HepG2 (cell line): ENCODE measurements around the gene CNOT10. TPM values are rescaled to one million over a fixed set of nuclear protein-coding genes. Genes with fewer than 3 reads are reported as not detected.

Experiments
- PRPF4 ChIP-seq: fragments of 200-400 bp; formaldehyde crosslinking; IDR thresholded peaks from 2 replicates; pipeline ENCODE4 v1.6.1; 2016; ENCODE audit warnings: low read length, low read depth; ENCODE audit not compliant: poor library complexity, severe bottlenecking
- RAD51 ChIP-seq: fragments of 450-650 bp; IDR thresholded peaks from 2 replicates; pipeline ENCODE4 v1.6.1; 2016; ENCODE audit warnings: borderline replicate concordance
- SMYD3 ChIP-seq: sonication (generic); formaldehyde crosslinking; IDR thresholded peaks from 2 replicates; pipeline ENCODE4 v1.8.1; 2023; ENCODE audit warnings: mild to moderate bottlenecking, missing genetic modification reagents
- TEAD2 ChIP-seq: sonication (generic); formaldehyde crosslinking; IDR thresholded peaks from 2 replicates; pipeline ENCODE4 v1.9.0; 2021; ENCODE audit warnings: missing genetic modification reagents
- ZBTB1 ChIP-seq: sonication (generic); formaldehyde crosslinking; IDR thresholded peaks from 2 replicates; pipeline ENCODE4 v1.4.0; 2020; ENCODE audit warnings: missing genetic modification reagents, borderline replicate concordance
- ZNF674 ChIP-seq: sonication (generic); formaldehyde crosslinking; IDR thresholded peaks from 2 replicates; pipeline ENCODE4 v1.5.0; 2020; ENCODE audit warnings: low read depth, mild to moderate bottlenecking, missing genetic modification reagents
- ZNF703 ChIP-seq: sonication (generic); formaldehyde crosslinking; IDR thresholded peaks from 2 replicates; pipeline ENCODE4 v1.5.1; 2020; ENCODE audit warnings: missing genetic modification reagents, mild to moderate bottlenecking, moderate library complexity, borderline replicate concordance
- ZSCAN30 ChIP-seq: sonication (generic); formaldehyde crosslinking; IDR thresholded peaks from 2 replicates; pipeline ENCODE4 v1.5.0; 2020; ENCODE audit warnings: mild to moderate bottlenecking, missing genetic modification reagents
- polyA plus RNA-seq, 8 experiments: library from polyadenylated mRNA; depleted of rRNA in 3 of 8; stranded (reverse) in 7 of 8; unstranded in 1 of 8; fragments of >200 nt; fragmentation: Illumina TruSeq in 4 of 8; extraction: Trizol in 4 of 8; gene quantifications; 2 replicates each; pipeline versions ENCODE4 v1.2.1 to v1.2.3, GENCODE V29; 2011 to 2016; ENCODE audit warnings: low read depth in 4 of 8, missing spikeins in 1 of 8, mixed read lengths in 1 of 8; ENCODE audit not compliant: insufficient read depth in 1 of 8
- total RNA-seq, 5 experiments: library from RNA; depleted of rRNA; stranded (reverse); fragments of >200 nt; fragmentation: Illumina TruSeq; extraction: Trizol; gene quantifications; 2 replicates each; pipeline ENCODE4 v1.2.3, GENCODE V29; 2016; ENCODE audit warnings: low read depth in 1 of 5
- TF ChIP-seq, protein P1 (sequence below): sonication (generic); formaldehyde crosslinking; IDR thresholded peaks from 2 replicates; pipeline ENCODE4 v1.4.0; 2020; ENCODE audit warnings: missing genetic modification reagents
- TF ChIP-seq, protein P2 (sequence below): sonication (generic); formaldehyde crosslinking; IDR thresholded peaks from 2 replicates; pipeline ENCODE4 v1.8.1; 2023; ENCODE audit warnings: mild to moderate bottlenecking, inconsistent platforms, moderate library complexity, missing genetic modification reagents, borderline replicate concordance
- TF ChIP-seq, protein P3 (sequence below): sonication (generic); formaldehyde crosslinking; IDR thresholded peaks from 2 replicates; pipeline ENCODE4 v1.4.0; 2020; ENCODE audit warnings: mild to moderate bottlenecking, missing genetic modification reagents

The CNOT10 gene
- total and polyA plus RNA-seq, 2 of the 13 experiments (the other 11 are each of a cell fraction or from before 2014, with no cell fraction given): 21.2 to 34.1 TPM

DNA sequence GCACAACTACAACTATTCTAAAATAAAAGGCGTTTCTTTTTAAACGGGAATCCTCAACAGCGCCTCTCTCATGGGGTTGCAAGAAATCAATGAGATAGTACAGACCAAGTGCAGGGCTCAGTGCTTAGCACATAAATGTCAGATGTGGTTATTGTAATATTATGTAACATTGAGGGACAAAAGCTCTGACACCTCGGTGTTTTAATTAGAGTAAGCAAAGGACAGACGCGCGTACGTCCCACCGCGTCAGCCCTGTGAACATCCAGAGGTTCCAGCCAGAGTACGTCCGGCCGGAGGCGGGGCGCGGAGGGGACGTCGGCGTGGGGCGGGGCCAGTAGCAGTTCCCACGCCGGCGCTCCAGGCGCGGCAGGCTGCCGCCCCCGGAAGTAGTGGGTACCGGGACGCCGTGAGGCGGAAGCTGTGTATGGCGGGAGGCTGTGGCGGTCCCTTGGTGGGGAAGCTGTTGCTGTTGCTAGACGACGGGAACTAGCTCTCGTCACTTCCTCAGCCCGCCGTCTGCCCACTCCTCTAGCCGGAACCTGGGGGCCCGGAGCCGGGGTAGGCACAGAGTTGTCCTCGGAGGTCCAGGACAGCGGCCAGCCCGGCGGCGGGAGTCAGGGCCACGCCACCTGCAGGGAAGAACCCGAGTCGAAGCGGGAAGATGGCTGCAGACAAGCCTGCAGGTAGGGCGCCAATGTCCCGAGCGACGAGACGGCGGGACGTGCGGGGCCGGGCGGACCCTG lies at the start of gene CNOT10 (continued):
- TF ChIP-seq ZBTB1 (CRISPR knock-in tag) (no peak), ZSCAN30 (peak; percentile 87), ZNF674 (0 out of 2 replicates have a peak, but pooled peaks have one; percentile 33), ZNF703 (CRISPR knock-in tag) (no peak; the same call in 1 of the 2 replicates), RAD51 (no peak), SMYD3 (CRISPR knock-in tag) (no peak), PRPF4 (no peak), TEAD2 (CRISPR knock-in tag) (0 out of 2 replicates have a peak, but pooled peaks have one; percentile 31)
- TF ChIP-seq, protein P1, sequence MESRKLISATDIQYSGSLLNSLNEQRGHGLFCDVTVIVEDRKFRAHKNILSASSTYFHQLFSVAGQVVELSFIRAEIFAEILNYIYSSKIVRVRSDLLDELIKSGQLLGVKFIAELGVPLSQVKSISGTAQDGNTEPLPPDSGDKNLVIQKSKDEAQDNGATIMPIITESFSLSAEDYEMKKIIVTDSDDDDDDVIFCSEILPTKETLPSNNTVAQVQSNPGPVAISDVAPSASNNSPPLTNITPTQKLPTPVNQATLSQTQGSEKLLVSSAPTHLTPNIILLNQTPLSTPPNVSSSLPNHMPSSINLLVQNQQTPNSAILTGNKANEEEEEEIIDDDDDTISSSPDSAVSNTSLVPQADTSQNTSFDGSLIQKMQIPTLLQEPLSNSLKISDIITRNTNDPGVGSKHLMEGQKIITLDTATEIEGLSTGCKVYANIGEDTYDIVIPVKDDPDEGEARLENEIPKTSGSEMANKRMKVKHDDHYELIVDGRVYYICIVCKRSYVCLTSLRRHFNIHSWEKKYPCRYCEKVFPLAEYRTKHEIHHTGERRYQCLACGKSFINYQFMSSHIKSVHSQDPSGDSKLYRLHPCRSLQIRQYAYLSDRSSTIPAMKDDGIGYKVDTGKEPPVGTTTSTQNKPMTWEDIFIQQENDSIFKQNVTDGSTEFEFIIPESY (CRISPR knock-in tag): no peak
- TF ChIP-seq, protein P2, sequence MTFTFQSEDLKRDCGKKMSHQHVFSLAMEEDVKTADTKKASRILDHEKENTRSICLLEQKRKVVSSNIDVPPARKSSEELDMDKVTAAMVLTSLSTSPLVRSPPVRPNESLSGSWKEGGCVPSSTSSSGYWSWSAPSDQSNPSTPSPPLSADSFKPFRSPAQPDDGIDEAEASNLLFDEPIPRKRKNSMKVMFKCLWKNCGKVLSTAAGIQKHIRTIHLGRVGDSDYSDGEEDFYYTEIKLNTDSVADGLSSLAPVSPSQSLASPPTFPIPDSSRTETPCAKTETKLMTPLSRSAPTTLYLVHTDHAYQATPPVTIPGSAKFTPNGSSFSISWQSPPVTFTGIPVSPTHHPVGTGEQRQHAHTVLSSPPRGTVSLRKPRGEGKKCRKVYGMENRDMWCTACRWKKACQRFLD (CRISPR knock-in tag): peak; percentile 90; the same call in 1 of the 2 replicates
- TF ChIP-seq, protein P3, sequence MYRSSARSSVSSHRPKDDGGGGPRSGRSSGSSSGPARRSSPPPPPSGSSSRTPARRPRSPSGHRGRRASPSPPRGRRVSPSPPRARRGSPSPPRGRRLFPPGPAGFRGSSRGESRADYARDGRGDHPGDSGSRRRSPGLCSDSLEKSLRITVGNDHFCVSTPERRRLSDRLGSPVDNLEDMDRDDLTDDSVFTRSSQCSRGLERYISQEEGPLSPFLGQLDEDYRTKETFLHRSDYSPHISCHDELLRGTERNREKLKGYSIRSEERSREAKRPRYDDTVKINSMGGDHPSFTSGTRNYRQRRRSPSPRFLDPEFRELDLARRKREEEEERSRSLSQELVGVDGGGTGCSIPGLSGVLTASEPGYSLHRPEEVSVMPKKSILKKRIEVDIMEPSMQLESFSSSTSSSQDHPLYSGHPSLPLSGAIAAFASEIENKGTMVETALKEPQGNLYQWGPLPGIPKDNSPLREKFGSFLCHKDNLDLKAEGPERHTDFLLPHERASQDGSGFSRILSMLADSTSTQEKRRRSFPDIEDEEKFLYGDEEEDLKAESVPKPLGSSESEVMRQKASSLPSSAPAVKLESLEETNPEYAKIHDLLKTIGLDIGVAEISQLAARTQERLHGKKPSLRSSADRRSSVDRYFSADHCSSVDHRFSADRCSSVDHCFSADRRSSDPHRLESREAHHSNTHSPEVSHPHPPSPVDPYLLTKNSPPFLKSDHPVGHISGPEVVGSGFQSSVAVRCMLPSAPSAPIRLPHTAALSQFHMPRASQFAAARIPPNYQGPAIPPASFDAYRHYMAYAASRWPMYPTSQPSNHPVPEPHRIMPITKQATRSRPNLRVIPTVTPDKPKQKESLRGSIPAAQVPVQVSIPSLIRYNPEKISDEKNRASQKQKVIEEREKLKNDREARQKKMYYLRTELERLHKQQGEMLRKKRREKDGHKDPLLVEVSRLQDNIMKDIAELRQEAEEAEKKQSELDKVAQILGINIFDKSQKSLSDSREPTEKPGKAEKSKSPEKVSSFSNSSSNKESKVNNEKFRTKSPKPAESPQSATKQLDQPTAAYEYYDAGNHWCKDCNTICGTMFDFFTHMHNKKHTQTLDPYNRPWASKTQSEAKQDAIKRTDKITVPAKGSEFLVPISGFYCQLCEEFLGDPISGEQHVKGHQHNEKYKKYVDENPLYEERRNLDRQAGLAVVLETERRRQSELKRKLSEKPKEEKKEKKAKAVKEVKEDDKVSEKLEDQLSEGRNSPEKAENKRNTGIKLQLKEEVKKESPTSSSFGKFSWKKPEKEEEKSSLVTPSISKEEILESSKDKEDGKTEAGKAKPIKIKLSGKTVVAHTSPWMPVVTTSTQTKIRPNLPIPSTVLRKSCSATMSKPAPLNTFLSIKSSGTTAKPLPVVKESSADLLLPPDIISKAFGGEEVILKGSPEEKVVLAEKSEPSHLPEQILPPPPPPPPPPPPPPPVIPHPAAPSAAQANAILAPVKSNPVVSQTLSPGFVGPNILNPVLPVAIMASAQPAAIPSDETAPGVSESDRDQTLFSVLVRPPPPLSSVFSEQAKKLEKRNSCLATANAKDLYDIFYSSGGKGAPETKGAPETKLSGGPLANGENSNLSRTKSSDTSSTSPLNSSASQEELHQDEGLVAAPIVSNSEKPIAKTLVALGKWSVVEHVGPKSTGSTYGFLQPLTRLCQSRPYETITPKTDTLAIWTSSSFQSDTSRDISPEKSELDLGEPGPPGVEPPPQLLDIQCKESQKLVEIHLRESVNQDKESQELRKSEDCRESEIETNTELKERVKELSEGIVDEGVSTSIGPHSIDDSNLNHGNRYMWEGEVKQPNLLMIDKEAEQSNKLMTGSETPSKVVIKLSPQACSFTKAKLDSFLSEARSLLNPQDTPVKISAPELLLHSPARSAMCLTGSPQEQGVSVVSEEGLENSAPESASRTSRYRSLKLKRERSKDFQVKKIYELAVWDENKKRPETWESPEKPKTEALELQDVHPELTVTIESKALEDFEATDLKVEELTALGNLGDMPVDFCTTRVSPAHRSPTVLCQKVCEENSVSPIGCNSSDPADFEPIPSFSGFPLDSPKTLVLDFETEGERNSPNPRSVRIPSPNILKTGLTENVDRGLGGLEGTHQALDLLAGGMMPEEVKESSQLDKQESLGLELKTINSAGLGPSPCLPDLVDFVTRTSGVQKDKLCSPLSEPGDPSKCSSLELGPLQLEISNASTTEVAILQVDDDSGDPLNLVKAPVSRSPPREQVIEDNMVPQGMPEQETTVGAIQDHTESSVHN (CRISPR knock-in tag): no peak
